ENCODE measurements around the gene MYORG. TPM values are rescaled to one million over a fixed set of nuclear protein-coding genes. Genes with fewer than 3 reads are reported as not detected.

Gene MYORG
- total and polyA plus RNA-seq, 4 donors, result 11.4 to 26.6 (median 19.3) TPM

GRCh38 chr9:34378376-34379060 is 1.8 kb upstream of the MYORG start:
- no peak for TF ChIP-seq ZBTB33 (IDR thresholded peaks at IDR 0.05)
- TF ChIP-seq SP1 (IDR thresholded peaks at IDR 0.05), result no peak
- no peak for DNase-seq (ENCODE audit: low spot score)
- Histone ChIP-seq H3K4me1 (ENCODE audit: control insufficient read depth in 4 of 4, insufficient read depth in 4 of 4, low read length in 3 of 4) (peaks cover 4 to 54% (median 42%) of the 10 kb centered on the region in 4 donors), H3K27ac (ENCODE audit: low read depth in 1 of 2, low read length in 2 of 2) (no peak overlapping the region), H3K27me3 (ENCODE audit: control insufficient read depth in 4 of 4, insufficient read depth in 4 of 4, low read length in 3 of 4) (no peaks in the 10 kb centered on the region), H3K36me3 (ENCODE audit: control insufficient read depth in 4 of 4, insufficient read depth in 3 of 4, low read depth in 1 of 4, low read length in 3 of 4) (no peaks in the 10 kb centered on the region), H3K4me3 (ENCODE audit: low read depth in 1 of 3, low read length in 3 of 3) (no peak overlapping the region), H3K9me3 (ENCODE audit: control insufficient read depth in 4 of 4, low read length in 3 of 4) (no peaks in the 10 kb centered on the region), H3K9ac (ENCODE audit: low read depth in 1 of 2, low read length in 2 of 2) (no peak overlapping the region)
- 94% methylated on average over 3 of the region's 3 CpGs for whole genome bisulfite sequencing

GRCh38 chr9:34377404-34377746 is 677 bp upstream of the MYORG start:
- peak overlapping the region; percentile 41 to 68 for H3K9ac ChIP-seq (ENCODE audit: low read depth in 1 of 2, low read length in 2 of 2)
- H3K9me3 ChIP-seq (ENCODE audit: control insufficient read depth in 4 of 4, low read length in 3 of 4), result no peaks in the 10 kb centered on the region
- H3K27ac ChIP-seq (ENCODE audit: low read depth in 1 of 2, low read length in 2 of 2), result peak overlapping the region; percentile 57 to 80
- H3K27me3 ChIP-seq (ENCODE audit: control insufficient read depth in 4 of 4, insufficient read depth in 4 of 4, low read length in 3 of 4), result no peaks in the 10 kb centered on the region
- H3K4me1 ChIP-seq (ENCODE audit: control insufficient read depth in 4 of 4, insufficient read depth in 4 of 4, low read length in 3 of 4), result peaks cover 4 to 54% (median 44%) of the 10 kb centered on the region in 4 donors
- WGBS, result 3% methylated on average over 21 of the region's 21 CpGs
- H3K36me3 ChIP-seq (ENCODE audit: control insufficient read depth in 4 of 4, insufficient read depth in 3 of 4, low read depth in 1 of 4, low read length in 3 of 4), result peaks cover 0 to 2% (median under 1%) of the 10 kb centered on the region in 4 donors
- TF ChIP-seq, protein P1, sequence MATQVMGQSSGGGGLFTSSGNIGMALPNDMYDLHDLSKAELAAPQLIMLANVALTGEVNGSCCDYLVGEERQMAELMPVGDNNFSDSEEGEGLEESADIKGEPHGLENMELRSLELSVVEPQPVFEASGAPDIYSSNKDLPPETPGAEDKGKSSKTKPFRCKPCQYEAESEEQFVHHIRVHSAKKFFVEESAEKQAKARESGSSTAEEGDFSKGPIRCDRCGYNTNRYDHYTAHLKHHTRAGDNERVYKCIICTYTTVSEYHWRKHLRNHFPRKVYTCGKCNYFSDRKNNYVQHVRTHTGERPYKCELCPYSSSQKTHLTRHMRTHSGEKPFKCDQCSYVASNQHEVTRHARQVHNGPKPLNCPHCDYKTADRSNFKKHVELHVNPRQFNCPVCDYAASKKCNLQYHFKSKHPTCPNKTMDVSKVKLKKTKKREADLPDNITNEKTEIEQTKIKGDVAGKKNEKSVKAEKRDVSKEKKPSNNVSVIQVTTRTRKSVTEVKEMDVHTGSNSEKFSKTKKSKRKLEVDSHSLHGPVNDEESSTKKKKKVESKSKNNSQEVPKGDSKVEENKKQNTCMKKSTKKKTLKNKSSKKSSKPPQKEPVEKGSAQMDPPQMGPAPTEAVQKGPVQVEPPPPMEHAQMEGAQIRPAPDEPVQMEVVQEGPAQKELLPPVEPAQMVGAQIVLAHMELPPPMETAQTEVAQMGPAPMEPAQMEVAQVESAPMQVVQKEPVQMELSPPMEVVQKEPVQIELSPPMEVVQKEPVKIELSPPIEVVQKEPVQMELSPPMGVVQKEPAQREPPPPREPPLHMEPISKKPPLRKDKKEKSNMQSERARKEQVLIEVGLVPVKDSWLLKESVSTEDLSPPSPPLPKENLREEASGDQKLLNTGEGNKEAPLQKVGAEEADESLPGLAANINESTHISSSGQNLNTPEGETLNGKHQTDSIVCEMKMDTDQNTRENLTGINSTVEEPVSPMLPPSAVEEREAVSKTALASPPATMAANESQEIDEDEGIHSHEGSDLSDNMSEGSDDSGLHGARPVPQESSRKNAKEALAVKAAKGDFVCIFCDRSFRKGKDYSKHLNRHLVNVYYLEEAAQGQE (IDR thresholded peaks at IDR 0.05), result no peak
- TF ChIP-seq YY1 (IDR thresholded peaks at IDR 0.05), result no peak
- no peak for TF ChIP-seq HNF4G (IDR thresholded peaks at IDR 0.05)
- TF ChIP-seq CTCF (IDR thresholded peaks at IDR 0.05; ENCODE audit: low read depth, low read length, missing input control), result no peak
- TF ChIP-seq FOXA1 (IDR thresholded peaks at IDR 0.05), result no peak
- TF ChIP-seq RXRA (IDR thresholded peaks at IDR 0.05), result no peak
- TF ChIP-seq JUND (IDR thresholded peaks at IDR 0.05), result no peak
- TF ChIP-seq ZBTB33 (IDR thresholded peaks at IDR 0.05), result no peak
- no peak for TF ChIP-seq GABPA (IDR thresholded peaks at IDR 0.05 in 1 of 2, conservative IDR thresholded peaks at IDR 0.05 in 1 of 2)
- no peak for TF ChIP-seq NR2F2 (IDR thresholded peaks at IDR 0.05)
- peak overlapping the region; percentile 60 to 82 (median 76) for H3K4me3 ChIP-seq (ENCODE audit: low read depth in 1 of 3, low read length in 3 of 3)
- no peak for DNase-seq (ENCODE audit: low spot score)

Data from liver (tissue), 9 donors.